H1 (cell line): Measurements from ENCODE around the gene MCM3.

Experiments used
- EP300 ChIP-seq, 2 experiments: IDR thresholded peaks; 1 replicate in 1 of 2; 2 replicates in 1 of 2; pipeline ENCODE4 v1.6.1; 2011 to 2012; ENCODE audit warnings: low read depth in 2 of 2, low read length in 2 of 2, mild to moderate bottlenecking in 2 of 2, borderline replicate concordance in 1 of 2, inconsistent platforms in 1 of 2, moderate library complexity in 1 of 2
- EZH2 ChIP-seq: fragments of 200-600 bp; sonication (generic); IDR thresholded peaks from 2 replicates; pipeline ENCODE4 v1.7.1; 2012; ENCODE audit warnings: low read depth, mild to moderate bottlenecking, moderate library complexity, low read length, inconsistent platforms; ENCODE audit not compliant: severe bottlenecking
- GABPA ChIP-seq: IDR thresholded peaks from 2 replicates; pipeline ENCODE4 v1.6.1; 2011; ENCODE audit warnings: mild to moderate bottlenecking, low read length, moderate library complexity, borderline replicate concordance; ENCODE audit not compliant: insufficient read depth
- GTF2F1 ChIP-seq: IDR thresholded peaks from 2 replicates; pipeline ENCODE4 v1.6.1; 2012; ENCODE audit warnings: low read depth, low read length, improper control_type of control experiment, borderline replicate concordance
- HDAC6 ChIP-seq: IDR thresholded peaks from one replicate; pipeline ENCODE4 v1.7.1; 2012; ENCODE audit warnings: low read depth, mild to moderate bottlenecking, inconsistent platforms, low read length, moderate library complexity
- POLR2A ChIP-seq, 2 experiments: IDR thresholded peaks; 1 replicate in 1 of 2; 2 replicates in 1 of 2; pipeline ENCODE4 v1.6.1; 2011; ENCODE audit warnings: low read depth in 2 of 2, low read length in 2 of 2, mild to moderate bottlenecking in 2 of 2; ENCODE audit errors: control extremely low read depth in 1 of 2
- POLR2AphosphoS5 ChIP-seq: IDR thresholded peaks from 2 replicates; pipeline ENCODE4 v1.6.1; 2011; ENCODE audit warnings: low read depth, low read length
- RFX5 ChIP-seq: IDR thresholded peaks from 2 replicates; pipeline ENCODE4 v1.6.1; 2011; ENCODE audit warnings: low read depth, low read length, improper control_type of control experiment, borderline replicate concordance
- SIN3A ChIP-seq, 2 experiments: IDR thresholded peaks in 1 of 2; conservative IDR thresholded peaks in 1 of 2; 2 replicates each; pipeline ENCODE4 v1.6.1; 2011 to 2012; ENCODE audit warnings: low read length in 2 of 2, improper control_type of control experiment in 1 of 2, low read depth in 1 of 2, mild to moderate bottlenecking in 1 of 2
- YY1 ChIP-seq: IDR thresholded peaks from 2 replicates; pipeline ENCODE4 v1.6.1; 2011; ENCODE audit warnings: low read depth, mild to moderate bottlenecking, low read length
- ZNF274 ChIP-seq: IDR thresholded peaks from 2 replicates; pipeline ENCODE4 v1.7.0; 2012; ENCODE audit warnings: low read length, borderline replicate concordance; ENCODE audit errors: extremely low read depth
- TF ChIP-seq, protein P1 (sequence below), 3 experiments: IDR thresholded peaks; 1 replicate in 2 of 3; 2 replicates in 1 of 3; pipeline versions ENCODE4 v1.5.1 to v1.6.1; 2011; ENCODE audit warnings: low read length in 3 of 3, mild to moderate bottlenecking in 3 of 3, inconsistent platforms in 2 of 3, low read depth in 1 of 3, moderate library complexity in 1 of 3; ENCODE audit not compliant: insufficient read depth in 1 of 3; ENCODE audit errors: control extremely low read depth in 1 of 3
- TF ChIP-seq, protein P2 (sequence below): IDR thresholded peaks from 2 replicates; pipeline ENCODE4 v1.6.1; 2011; ENCODE audit warnings: low read length, improper control_type of control experiment

DNA sequence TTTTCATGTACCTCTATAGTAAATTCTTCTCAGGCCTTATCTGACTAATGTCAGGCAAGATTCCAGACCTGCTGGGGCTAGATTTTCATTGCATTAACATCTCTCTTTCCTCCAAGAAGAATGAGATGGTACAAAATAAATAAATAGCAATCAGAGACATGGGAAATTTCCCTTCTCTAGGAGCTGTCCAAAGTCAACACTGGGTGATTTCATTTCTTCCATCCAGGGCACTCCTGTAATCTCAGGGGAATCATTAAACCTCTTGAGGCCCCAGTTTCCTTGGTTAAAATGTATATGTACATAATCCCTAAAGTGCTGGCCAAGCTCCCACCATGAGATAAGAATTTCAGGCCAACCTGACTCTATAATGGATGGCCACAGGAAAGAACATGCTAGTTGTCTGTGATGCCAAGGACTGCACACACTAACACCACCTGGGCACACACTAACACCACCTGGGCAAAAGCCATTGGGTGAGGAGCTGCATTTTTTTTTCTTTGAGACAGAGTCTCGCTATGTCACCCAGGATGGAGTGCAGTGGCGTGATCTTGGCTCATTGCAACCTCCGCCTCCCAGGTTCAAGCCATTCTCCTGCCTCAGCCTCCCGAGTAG, 41.2 kb downstream of the MCM3 start:
- TF ChIP-seq EP300 (IDR thresholded peaks at IDR 0.05; ENCODE audit: borderline replicate concordance in 1 of 2, low read depth in 2 of 2, low read length in 2 of 2) (no peak), GABPA (no peak), POLR2A (IDR thresholded peaks at IDR 0.05; ENCODE audit: control extremely low read depth in 1 of 2, low read depth in 2 of 2, low read length in 2 of 2) (no peak), ZNF274 (no peak), HDAC6 (no peak), YY1 (no peak), EZH2 (no peak), POLR2AphosphoS5 (no peak), SIN3A (conservative IDR thresholded peaks at IDR 0.05 in 1 of 2, IDR thresholded peaks at IDR 0.05 in 1 of 2; ENCODE audit: low read depth in 1 of 2, low read length in 2 of 2) (no peak), GTF2F1 (no peak), RFX5 (no peak)
- TF ChIP-seq, protein P1, sequence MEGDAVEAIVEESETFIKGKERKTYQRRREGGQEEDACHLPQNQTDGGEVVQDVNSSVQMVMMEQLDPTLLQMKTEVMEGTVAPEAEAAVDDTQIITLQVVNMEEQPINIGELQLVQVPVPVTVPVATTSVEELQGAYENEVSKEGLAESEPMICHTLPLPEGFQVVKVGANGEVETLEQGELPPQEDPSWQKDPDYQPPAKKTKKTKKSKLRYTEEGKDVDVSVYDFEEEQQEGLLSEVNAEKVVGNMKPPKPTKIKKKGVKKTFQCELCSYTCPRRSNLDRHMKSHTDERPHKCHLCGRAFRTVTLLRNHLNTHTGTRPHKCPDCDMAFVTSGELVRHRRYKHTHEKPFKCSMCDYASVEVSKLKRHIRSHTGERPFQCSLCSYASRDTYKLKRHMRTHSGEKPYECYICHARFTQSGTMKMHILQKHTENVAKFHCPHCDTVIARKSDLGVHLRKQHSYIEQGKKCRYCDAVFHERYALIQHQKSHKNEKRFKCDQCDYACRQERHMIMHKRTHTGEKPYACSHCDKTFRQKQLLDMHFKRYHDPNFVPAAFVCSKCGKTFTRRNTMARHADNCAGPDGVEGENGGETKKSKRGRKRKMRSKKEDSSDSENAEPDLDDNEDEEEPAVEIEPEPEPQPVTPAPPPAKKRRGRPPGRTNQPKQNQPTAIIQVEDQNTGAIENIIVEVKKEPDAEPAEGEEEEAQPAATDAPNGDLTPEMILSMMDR (IDR thresholded peaks at IDR 0.05; ENCODE audit: control extremely low read depth in 1 of 3, insufficient read depth in 1 of 3, low read depth in 1 of 3, low read length in 3 of 3) = no peak
- TF ChIP-seq, protein P2, sequence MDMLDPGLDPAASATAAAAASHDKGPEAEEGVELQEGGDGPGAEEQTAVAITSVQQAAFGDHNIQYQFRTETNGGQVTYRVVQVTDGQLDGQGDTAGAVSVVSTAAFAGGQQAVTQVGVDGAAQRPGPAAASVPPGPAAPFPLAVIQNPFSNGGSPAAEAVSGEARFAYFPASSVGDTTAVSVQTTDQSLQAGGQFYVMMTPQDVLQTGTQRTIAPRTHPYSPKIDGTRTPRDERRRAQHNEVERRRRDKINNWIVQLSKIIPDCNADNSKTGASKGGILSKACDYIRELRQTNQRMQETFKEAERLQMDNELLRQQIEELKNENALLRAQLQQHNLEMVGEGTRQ = no peak
